GM18951 (cell line): ENCODE results near the gene RPTOR.
"Not testable (repeated sequence)": the region's sequence is repeated elsewhere in the genome, so short reads cannot be mapped to it uniquely, and the experiment has no call there.

ENCODE experiments used
- POLR2A ChIP-seq: IDR thresholded peaks from 4 replicates; pipeline ENCODE4 v1.6.1; 2011; ENCODE audit warnings: mild to moderate bottlenecking; ENCODE audit not compliant: insufficient read length, insufficient read depth; ENCODE audit errors: extremely low read depth
- in situ Hi-C: fragments of 300-500 bp; cut with MboI; formaldehyde crosslinking; loops from one replicate; pipeline ENCODE4 v1.12.0; 2022; ENCODE audit warnings: low sequenced_read_pairs, mixed read lengths, inconsistent platforms; ENCODE audit not compliant: unreplicated experiment

Gene RPTOR

DNA sequence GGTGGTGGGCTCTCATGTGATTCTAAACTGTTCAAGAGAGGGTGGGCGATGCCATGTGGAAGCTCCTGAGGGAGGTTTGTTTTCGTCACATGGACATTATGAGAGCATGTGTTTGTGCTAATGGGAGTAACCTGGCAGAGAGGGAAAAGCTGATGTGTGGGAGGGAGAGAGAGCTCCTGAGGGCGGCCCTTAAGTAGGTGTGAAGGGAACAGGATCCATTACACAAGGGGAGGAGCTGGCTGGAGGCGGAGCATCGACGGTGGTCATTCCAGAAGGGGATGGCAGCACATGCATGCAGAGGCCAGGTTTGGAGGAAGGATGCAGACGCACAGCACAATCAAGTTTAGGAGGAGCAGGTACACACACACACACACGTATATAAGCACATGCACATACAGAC, 197.5 kb downstream of the RPTOR start:
- TF ChIP-seq POLR2A = no peak
- in situ Hi-C loops = no loop called here

DNA sequence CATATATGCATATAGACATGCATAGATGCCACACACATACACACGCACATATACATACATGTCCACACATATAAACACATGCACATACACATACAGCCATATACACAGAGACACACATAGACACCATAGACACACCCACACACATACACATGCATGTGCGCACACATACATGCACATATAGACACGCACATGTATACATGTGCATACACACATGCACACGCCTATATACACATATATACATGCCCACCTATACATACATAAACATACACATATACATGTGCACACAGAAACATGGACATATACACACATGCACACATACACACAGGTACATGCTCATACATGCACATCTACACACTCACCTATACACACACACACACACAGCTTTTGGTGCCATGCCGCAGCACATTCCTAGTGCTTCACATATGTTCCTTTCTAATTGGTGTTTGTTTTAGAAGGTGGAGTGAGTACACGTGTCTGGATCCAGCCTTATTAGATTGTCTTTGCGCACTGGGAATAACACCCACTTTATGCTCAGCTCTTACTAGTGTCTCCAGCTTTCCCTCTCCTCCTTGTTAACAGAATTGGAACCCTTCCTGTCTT, 198.0 kb downstream of the RPTOR start:
- in situ Hi-C loops = no loop called here
- TF ChIP-seq POLR2A = no peak

- TF ChIP-seq POLR2A = no peak
- in situ Hi-C loops = no loop called here
Observed at GRCh38 chr17:80743181-80743771, 198.6 kb downstream of the RPTOR start.

DNA sequence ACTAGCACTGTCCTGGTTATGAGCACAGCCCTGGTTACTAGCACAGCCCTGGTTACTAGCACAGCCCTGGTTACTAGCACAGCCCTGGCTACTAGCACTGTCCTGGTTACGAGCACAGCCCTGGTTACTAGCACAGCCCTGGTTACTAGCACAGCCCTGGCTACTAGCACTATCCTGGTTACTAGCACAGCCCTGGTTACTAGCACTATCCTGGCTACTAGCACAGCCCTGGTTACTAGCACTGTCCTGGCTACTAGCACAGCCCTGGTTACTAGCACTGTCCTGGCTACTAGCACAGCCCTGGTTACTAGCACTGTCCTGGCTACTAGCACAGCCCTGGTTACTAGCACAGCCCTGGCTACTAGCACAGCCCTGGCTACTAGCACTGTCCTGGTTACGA, 199.3 kb downstream of the RPTOR start:
- in situ Hi-C loops = not testable (repeated sequence)

DNA sequence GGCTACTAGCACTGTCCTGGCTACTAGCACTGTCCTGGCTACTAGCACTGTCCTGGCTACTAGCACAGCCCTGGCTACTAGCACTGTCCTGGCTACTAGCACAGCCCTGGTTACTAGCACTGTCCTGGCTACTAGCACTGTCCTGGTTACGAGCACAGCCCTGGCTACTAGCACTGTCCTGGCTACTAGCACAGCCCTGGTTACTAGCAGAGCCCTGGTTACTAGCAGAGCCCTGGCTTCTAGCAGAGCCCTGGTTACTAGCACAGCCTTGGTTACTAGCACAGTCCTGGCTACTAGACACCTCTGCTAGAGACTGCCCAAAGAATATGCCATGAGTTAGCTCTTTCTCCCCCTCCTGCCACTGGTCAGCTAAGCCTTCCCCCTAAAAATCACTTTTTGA, 200.1 kb downstream of the RPTOR start:
- in situ Hi-C loops = not testable (repeated sequence)

- TF ChIP-seq POLR2A = no peak
- in situ Hi-C loops = no loop called here
Observed at GRCh38 chr17:80745183-80745582, 200.5 kb downstream of the RPTOR start.

- no peak for TF ChIP-seq POLR2A
- in situ Hi-C loops = no loop called here
Observed at GRCh38 chr17:80746262-80746935, 201.8 kb downstream of the RPTOR start.

DNA sequence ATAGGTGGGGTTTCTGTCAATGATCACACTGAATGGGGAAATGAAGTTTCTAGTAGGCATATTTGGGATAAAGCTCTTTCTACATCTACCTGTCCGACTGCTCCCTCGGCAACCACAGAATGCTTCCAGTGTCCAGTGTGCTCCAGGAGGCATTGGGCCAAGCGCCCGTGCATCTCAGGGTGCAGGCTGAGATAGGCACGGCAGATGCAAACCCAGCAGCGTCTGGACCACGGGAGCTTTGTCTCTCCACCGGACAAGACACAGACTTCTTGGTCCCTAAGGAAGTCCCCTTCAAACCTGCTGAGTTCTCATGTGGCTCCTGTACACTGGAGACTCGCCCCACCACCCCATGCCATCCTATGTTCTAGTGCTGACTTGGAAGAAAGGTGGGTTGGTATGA, 202.8 kb downstream of the RPTOR start:
- no peak for TF ChIP-seq POLR2A
- in situ Hi-C loops = no loop called here

DNA sequence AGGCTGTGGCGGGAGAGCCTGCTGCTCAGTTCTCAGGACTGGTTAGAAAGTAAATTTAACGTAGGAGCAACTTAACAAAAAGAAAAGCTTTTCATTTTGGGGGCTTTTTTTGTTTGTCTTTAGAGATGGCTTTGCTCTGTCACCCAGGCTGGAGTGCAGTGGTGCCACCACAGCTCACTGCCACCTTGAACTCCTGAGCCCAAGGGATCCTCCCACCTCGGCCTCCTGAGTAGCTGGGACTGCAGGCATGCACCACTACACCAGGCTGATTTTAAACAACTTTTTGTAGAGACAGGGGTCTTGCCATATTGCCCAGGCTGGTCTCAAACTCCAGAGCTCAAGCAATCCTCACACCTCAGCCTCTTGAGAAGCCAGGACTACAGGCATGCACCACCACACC, 205.0 kb downstream of the RPTOR start:
- no peak for TF ChIP-seq POLR2A
- in situ Hi-C loops = no loop called here

DNA sequence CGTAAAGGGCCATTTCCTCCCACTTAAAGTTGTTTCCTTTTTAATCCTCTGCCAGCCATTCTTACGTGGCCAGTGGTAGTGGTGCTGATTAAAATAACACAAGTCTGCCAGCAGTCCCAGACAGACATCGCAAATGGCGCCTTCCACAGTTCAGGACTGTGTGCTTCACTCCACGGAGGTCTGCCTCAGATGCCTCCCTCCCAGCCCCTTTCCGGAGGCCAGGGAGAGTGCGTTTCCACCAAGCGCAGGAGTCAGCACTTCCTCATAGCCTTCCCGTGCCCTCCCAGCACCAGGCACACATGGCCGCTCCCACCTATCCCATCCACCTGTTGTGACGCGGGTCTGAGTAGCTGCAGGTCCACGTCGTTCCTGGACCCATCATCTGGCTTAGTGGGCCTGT, 205.6 kb downstream of the RPTOR start:
- TF ChIP-seq POLR2A = no peak
- in situ Hi-C loops = no loop called here

GRCh38 chr17:80751070-80751945, 206.7 kb downstream of the RPTOR start:
- in situ Hi-C loops = no loop called here
- no peak for TF ChIP-seq POLR2A

GRCh38 chr17:80751946-80752581, 207.4 kb downstream of the RPTOR start:
- no peak for TF ChIP-seq POLR2A
- in situ Hi-C loops = no loop called here

- no peak for TF ChIP-seq POLR2A
- in situ Hi-C loops = no loop called here
Observed at GRCh38 chr17:80753685-80754345, 209.2 kb downstream of the RPTOR start.

DNA sequence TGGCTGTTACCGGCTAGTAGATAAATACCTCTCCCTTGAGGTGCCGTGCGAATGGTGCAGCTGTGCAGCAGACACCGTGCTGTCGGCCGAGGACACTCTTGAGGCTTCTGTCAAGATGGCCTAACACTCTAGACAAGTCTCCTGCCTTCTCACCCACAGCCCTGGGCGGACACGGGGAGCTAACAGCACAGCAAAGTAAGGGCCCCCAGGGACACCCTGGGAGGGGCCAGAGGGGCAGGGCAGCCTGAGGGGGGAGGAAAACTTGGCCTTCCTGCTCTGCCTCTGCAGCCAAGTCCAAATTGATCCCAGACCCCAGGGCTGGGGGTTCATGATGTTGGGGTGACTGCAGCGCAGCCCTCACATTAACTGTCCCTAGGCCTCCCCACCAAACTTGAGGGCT, 210.2 kb downstream of the RPTOR start:
- TF ChIP-seq POLR2A = no peak
- in situ Hi-C loops = no loop called here
